Calu3 (cell line): ENCODE measurements around the gene SULT6B1. TPM values are rescaled to one million over a fixed set of nuclear protein-coding genes. Genes with fewer than 3 reads are reported as not detected.
"Not testable (repeated sequence)": the region's sequence is repeated elsewhere in the genome, so short reads cannot be mapped to it uniquely, and the experiment has no call there.

Source experiments
- BruUV-seq: library from RNA; stranded (reverse); fragments of 400-500 nt; replicated peaks from 2 replicates; lab custom pipeline; 2021; lab: Mats Ljungman, UMichigan
- CTCF ChIA-PET: fragments of 300-600 bp; sonication (Branson Sonifier 250); formaldehyde crosslinking; loops from one replicate; lab custom pipeline; 2022; ENCODE audit warnings: antibody characterized with exemption; lab: Charles Lee
- DNase-seq: peaks from one replicate; pipeline ENCODE4 v3.0.0; 2022
- H3K27ac Mint-ChIP-seq: one replicate; pipeline ENCODE4 v1.8.0; 2022; ENCODE audit warnings: mixed read lengths; ENCODE audit not compliant: unreplicated experiment
- H3K27me3 Mint-ChIP-seq: one replicate; pipeline ENCODE4 v1.8.0; 2022; ENCODE audit warnings: mixed read lengths; ENCODE audit not compliant: unreplicated experiment
- H3K36me3 Mint-ChIP-seq: one replicate; pipeline ENCODE4 v1.8.0; 2022; ENCODE audit warnings: mild to moderate bottlenecking, moderate library complexity, mixed read lengths; ENCODE audit not compliant: insufficient read depth, unreplicated experiment
- H3K4me1 Mint-ChIP-seq: one replicate; pipeline ENCODE4 v1.8.0; 2022; ENCODE audit warnings: mild to moderate bottlenecking, low read depth, mixed read lengths; ENCODE audit not compliant: unreplicated experiment
- H3K4me3 Mint-ChIP-seq: one replicate; pipeline ENCODE4 v1.8.0; 2022; ENCODE audit warnings: mild to moderate bottlenecking, low read depth, moderate library complexity, mixed read lengths; ENCODE audit not compliant: unreplicated experiment
- H3K9me3 Mint-ChIP-seq: one replicate; pipeline ENCODE4 v1.8.0; 2022; ENCODE audit warnings: low read depth, mixed read lengths; ENCODE audit not compliant: unreplicated experiment
- CTCF ChIP-seq: fragments of 200-600 bp; IDR thresholded peaks from one replicate; pipeline ENCODE4 v1.8.0; 2022; ENCODE audit warnings: antibody characterized with exemption; ENCODE audit not compliant: unreplicated experiment
- intact Hi-C: fragments of 100-400 bp; cut with micrococcal nuclease; formaldehyde crosslinking; loops from one replicate; pipeline ENCODE4 v1.10.0; 2022; ENCODE audit not compliant: unreplicated experiment
- total RNA-seq: library from RNA; stranded (reverse); gene quantifications from 2 replicates; pipeline ENCODE4 v1.2.3, GENCODE V29; 2022

SULT6B1 gene
- total RNA-seq, 1 experiment from 2014 or later: not detected

- DNase-seq: no peak
- H3K4me3 Mint-ChIP-seq: no peak overlapping the region
- H3K9me3 Mint-ChIP-seq: no peaks in the 10 kb centered on the region
- H3K27ac Mint-ChIP-seq: no peak overlapping the region
- CTCF ChIA-PET: no interaction called here
- BruUV-seq: no TSS peak
- TF ChIP-seq CTCF: no peak
- H3K36me3 Mint-ChIP-seq: peaks cover 25% of the 10 kb centered on the region
- intact Hi-C loops: loop anchor here (5.0 kb wide), 1 partner anchor 52 kb away; no protein-coding TSS in a partner anchor
- H3K27me3 Mint-ChIP-seq: no peaks in the 10 kb centered on the region
- peaks cover 4% of the 10 kb centered on the region for H3K4me1 Mint-ChIP-seq
Observed at GRCh38 chr2:37219046-37219445, 30.6 kb upstream of the SULT6B1 start.

GRCh38 chr2:37215250-37215649 lies 26.8 kb upstream of the SULT6B1 start:
- no TSS peak for BruUV-seq
- no peak for DNase-seq
- H3K36me3 Mint-ChIP-seq: peaks cover 36% of the 10 kb centered on the region
- no peaks in the 10 kb centered on the region for H3K4me1 Mint-ChIP-seq
- no peak overlapping the region for H3K27ac Mint-ChIP-seq
- CTCF ChIA-PET: interaction anchor here (0.7 kb wide), 1 partner anchor 353 kb away, joined by 6 read pairs; no protein-coding TSS in a partner anchor
- intact Hi-C loops: loop anchor here (5.0 kb wide), 1 partner anchor 48 kb away; no protein-coding TSS in a partner anchor
- no peaks in the 10 kb centered on the region for H3K27me3 Mint-ChIP-seq
- no peak overlapping the region for H3K4me3 Mint-ChIP-seq
- H3K9me3 Mint-ChIP-seq: no peaks in the 10 kb centered on the region
- no peak for TF ChIP-seq CTCF

- TF ChIP-seq CTCF: no peak
- DNase-seq: no peak
- H3K4me3 Mint-ChIP-seq: no peak overlapping the region
- H3K27me3 Mint-ChIP-seq: no peaks in the 10 kb centered on the region
- CTCF ChIA-PET: no interaction called here
- H3K9me3 Mint-ChIP-seq: peaks cover 5% of the 10 kb centered on the region
- no peak overlapping the region for H3K27ac Mint-ChIP-seq
- peaks cover 53% of the 10 kb centered on the region for H3K36me3 Mint-ChIP-seq
- BruUV-seq: no TSS peak
- H3K4me1 Mint-ChIP-seq: no peaks in the 10 kb centered on the region
- intact Hi-C loops: no loop called here
Observed at GRCh38 chr2:37211939-37212338, 23.5 kb upstream of the SULT6B1 start.

- H3K36me3 Mint-ChIP-seq: peaks cover 55% of the 10 kb centered on the region
Observed at GRCh38 chr2:37211212-37211611, 22.7 kb upstream of the SULT6B1 start.

GRCh38 chr2:37206760-37207159 lies 18.3 kb upstream of the SULT6B1 start:
- H3K9me3 Mint-ChIP-seq: peaks cover 10% of the 10 kb centered on the region
- H3K4me1 Mint-ChIP-seq, H3K27ac Mint-ChIP-seq, H3K27me3 Mint-ChIP-seq, H3K4me3 Mint-ChIP-seq, DNase-seq, intact Hi-C loops, BruUV-seq, CTCF ChIA-PET: not testable (repeated sequence)
- H3K36me3 Mint-ChIP-seq: peaks cover 80% of the 10 kb centered on the region

More at GRCh38 chr2:37211212-37211611, 22.7 kb upstream of the SULT6B1 start:
- Mint-ChIP-seq H3K4me3 (no peak overlapping the region), H3K27ac (no peak overlapping the region), H3K4me1 (no peaks in the 10 kb centered on the region), H3K9me3 (peaks cover 5% of the 10 kb centered on the region), H3K27me3 (no peaks in the 10 kb centered on the region)
- no peak for TF ChIP-seq CTCF
- DNase-seq: no peak
- intact Hi-C loops: no loop called here
- no TSS peak for BruUV-seq
- CTCF ChIA-PET: no interaction called here
